ENCODE data around the gene ATP5ME. TPM values are rescaled to one million over a fixed set of nuclear protein-coding genes. Genes with fewer than 3 reads are reported as not detected.
A peak's percentile ranks its signal among the peaks of the same experiment; 100 is the strongest.

ATP5ME gene
- total RNA-seq, 1 donor = 72.5 TPM

DNA sequence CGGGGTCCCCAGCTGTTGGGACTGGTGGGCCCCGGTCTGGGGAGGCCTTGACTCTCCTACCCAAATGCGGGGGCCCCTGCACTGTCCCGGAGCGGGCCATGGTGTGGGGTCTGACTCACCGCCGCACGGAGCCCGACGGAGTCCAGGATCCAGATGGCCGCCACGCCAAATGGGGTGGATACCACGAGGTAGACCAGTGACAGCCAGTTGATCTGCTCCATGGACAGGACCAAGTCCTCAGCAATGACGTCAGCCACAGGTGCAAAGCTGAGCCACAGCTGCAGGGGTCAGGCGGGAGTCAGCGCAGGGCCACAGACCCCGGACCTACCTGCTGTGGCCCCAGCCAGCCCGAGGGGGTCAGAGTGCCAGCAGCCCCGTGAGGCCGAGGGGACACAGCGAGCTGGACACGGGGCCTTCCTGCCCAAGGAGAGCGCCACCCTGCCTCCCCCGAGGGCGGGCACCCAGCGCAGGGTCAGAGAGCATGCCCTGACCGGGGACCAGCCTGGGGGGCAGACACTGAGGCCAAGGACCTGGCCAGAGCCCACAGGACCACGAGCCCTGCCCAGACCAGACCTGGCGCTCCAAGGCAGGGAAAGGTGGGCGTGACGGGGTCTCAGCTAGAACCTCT, 12.5 kb upstream of the ATP5ME start:
- no peak for TF ChIP-seq CTCF (IDR thresholded peaks at IDR 0.05; ENCODE audit: insufficient read depth, low read depth, low read length)
- no peak for DNase-seq (ENCODE audit: low read depth)
- no peak overlapping the region for H3K4me3 ChIP-seq (ENCODE audit: low read depth, low read length)

DNA sequence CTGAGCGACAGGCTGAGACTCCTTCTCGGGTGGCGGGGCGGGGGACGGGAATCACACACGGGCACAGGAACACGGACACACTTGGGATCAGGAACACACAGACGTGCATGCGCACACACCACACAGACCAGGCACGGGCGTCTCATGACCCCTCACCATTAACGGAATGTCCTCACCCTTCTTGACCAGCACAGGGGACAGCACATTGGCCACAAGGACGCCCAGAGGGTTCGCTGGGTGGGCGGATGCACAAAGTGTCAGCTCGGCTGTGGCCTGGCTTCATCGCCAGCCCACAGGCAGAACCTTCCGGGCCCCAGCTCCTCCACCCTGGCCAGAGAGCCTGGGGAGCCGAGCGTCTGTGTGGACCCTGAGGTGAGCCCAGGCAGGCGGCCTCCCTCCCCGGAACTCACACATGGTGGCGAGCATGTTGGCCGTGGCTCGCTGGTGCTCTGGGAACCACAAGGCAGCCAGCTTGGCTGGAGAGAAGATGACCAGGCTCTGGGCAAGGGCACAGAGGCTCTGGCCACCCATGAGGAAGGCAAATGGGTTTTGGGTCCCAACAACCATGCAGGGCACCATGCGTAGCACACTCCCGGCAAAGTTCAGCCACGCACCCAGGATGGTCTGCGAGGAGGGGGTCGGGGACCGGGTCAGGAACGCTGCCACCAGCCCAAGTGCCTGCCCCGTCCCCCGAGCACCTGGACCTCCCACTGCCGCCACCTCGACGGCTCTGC, 11.8 kb upstream of the ATP5ME start:
- no peak for TF ChIP-seq CTCF (IDR thresholded peaks at IDR 0.05; ENCODE audit: insufficient read depth, low read depth, low read length)
- DNase-seq (ENCODE audit: low read depth) = no peak
- no peak overlapping the region for H3K4me3 ChIP-seq (ENCODE audit: low read depth, low read length)

- no peak overlapping the region for H3K4me3 ChIP-seq (ENCODE audit: low read depth, low read length)
- TF ChIP-seq CTCF (IDR thresholded peaks at IDR 0.05; ENCODE audit: insufficient read depth, low read depth, low read length) = no peak
- DNase-seq (ENCODE audit: low read depth) = no peak
Measured at GRCh38 chr4:684623-685327, 10.7 kb upstream of the ATP5ME start.

- DNase-seq (ENCODE audit: low read depth) = peak; percentile 78
- TF ChIP-seq CTCF (IDR thresholded peaks at IDR 0.05; ENCODE audit: insufficient read depth, low read depth, low read length) = peak; percentile 78
- no peak overlapping the region for H3K4me3 ChIP-seq (ENCODE audit: low read depth, low read length)
Measured at GRCh38 chr4:683982-684622, 10.0 kb upstream of the ATP5ME start.

DNA sequence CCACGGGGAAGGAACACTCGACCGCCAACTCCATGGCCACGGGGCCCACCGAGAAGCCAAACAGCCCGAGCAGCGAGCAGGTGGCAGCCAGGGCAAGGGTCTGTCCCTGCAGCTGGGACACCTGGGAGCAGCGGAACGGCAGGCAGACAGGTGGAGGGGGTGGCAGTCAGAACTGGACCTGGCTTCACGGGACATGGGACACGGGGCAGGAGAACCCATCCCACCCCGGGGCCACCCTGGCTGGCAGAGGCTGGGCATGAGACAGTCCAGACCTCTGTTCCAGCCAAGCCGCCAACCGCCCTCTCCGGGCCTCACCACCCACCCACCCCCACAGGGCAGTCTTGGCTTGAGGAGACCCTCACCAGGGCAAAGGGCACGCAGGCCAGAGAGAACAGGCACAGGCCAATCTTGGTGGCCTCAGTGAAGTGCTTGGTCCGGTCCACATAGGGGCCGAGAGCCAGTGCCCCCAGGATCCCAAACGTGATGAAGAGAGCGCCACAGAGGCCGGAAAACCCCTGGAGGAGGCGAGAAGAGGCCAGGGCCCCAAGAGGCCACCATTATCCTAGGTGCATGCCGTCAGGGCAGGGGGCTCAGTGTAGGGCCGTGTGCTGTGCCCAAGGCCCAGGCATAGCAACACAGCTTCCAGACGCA, 9.3 kb upstream of the ATP5ME start:
- H3K4me3 ChIP-seq (ENCODE audit: low read depth, low read length) = no peak overlapping the region
- no peak for DNase-seq (ENCODE audit: low read depth)
- TF ChIP-seq CTCF (IDR thresholded peaks at IDR 0.05; ENCODE audit: insufficient read depth, low read depth, low read length) = no peak

DNA sequence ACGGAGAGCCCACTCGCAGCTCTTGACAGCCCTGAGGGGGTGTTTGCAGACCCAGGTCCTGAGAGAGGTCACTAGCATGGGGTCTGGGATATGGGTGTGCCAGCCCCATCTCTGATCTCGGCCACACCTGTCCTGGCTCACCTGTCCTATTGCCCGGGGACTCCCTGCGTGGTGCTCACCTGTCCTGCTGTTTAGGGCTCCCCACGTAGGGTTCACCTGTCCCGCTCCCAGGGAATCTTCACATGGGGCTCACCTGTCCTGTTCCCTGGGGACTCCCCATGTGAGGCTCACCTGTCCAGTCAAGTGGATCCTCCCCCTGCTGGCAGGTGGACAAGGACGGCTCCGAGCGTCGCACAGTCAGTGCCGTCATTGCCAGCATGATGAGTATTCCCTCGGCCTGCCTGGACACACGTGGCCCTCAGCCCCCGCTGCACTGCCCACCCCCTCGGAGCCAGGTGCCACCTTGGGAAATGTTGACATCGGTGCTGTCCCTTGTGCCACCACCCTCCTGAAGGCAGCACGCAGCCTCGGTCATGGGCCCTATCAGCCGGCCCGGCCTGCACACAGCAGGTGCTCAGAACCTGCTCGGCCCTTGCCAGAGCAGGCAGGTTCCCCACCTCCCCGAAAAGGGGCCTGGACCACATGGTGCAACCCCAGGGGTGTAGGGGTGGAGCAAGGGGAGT, 8.6 kb upstream of the ATP5ME start:
- no peak for DNase-seq (ENCODE audit: low read depth)
- TF ChIP-seq CTCF (IDR thresholded peaks at IDR 0.05; ENCODE audit: insufficient read depth, low read depth, low read length) = no peak
- H3K4me3 ChIP-seq (ENCODE audit: low read depth, low read length) = no peak overlapping the region

Data from fibroblast of villous mesenchyme (primary cell).